KMS-11 (cell line): ENCODE measurements around the gene TCF7L1.

Experiments used
- H2AFZ ChIP-seq: fragments of 200-600 bp; sonication (generic); 2 replicates; pipeline ENCODE4 v1.6.1; 2016; ENCODE audit warnings: antibody characterized with exemption, mixed run types, low read depth
- H3K27ac ChIP-seq: fragments of 200-600 bp; sonication (generic); 2 replicates; pipeline ENCODE4 v1.6.1; 2016; ENCODE audit warnings: mild to moderate bottlenecking, mixed run types
- H3K27me3 ChIP-seq: fragments of 200-600 bp; sonication (generic); 2 replicates; pipeline ENCODE4 v1.6.1; 2017; ENCODE audit warnings: mild to moderate bottlenecking, low read depth, mixed run types, moderate library complexity; ENCODE audit not compliant: insufficient read depth
- H3K36me3 ChIP-seq: fragments of 200-600 bp; sonication (generic); 2 replicates; pipeline ENCODE4 v1.6.1; 2017; ENCODE audit warnings: mild to moderate bottlenecking, mixed run types; ENCODE audit not compliant: insufficient read depth
- H3K4me1 ChIP-seq: fragments of 200-600 bp; sonication (generic); 2 replicates; pipeline ENCODE4 v1.6.1; 2016; ENCODE audit warnings: mild to moderate bottlenecking, low read depth, mixed run types; ENCODE audit not compliant: poor library complexity, severe bottlenecking
- H3K4me2 ChIP-seq: fragments of 200-600 bp; sonication (generic); 2 replicates; pipeline ENCODE4 v1.7.0; 2016; ENCODE audit warnings: mild to moderate bottlenecking, mixed run types
- H3K4me3 ChIP-seq: fragments of 200-600 bp; sonication (generic); IDR thresholded peaks from 2 replicates; pipeline ENCODE4 v1.6.1; 2017; ENCODE audit warnings: low read depth, low read length, mixed read lengths; ENCODE audit not compliant: insufficient read depth
- H3K79me2 ChIP-seq: fragments of 200-600 bp; sonication (generic); 2 replicates; pipeline ENCODE4 v1.6.1; 2016; ENCODE audit warnings: low read depth, mixed run types; ENCODE audit not compliant: insufficient read depth
- H3K9ac ChIP-seq: fragments of 200-600 bp; sonication (generic); 2 replicates; pipeline ENCODE4 v1.6.1; 2016; ENCODE audit warnings: mild to moderate bottlenecking, mixed run types
- H4K20me1 ChIP-seq: fragments of 200-600 bp; sonication (generic); 2 replicates; pipeline ENCODE4 v1.6.1; 2016; ENCODE audit warnings: mild to moderate bottlenecking, mixed run types; ENCODE audit not compliant: insufficient read depth
- CTCF ChIP-seq: fragments of 200-600 bp; sonication (generic); conservative IDR thresholded peaks from 2 replicates; pipeline ENCODE4 v1.6.1; 2017; ENCODE audit warnings: low read depth, mild to moderate bottlenecking, antibody characterized with exemption, low read length, moderate library complexity, mixed read lengths

The TCF7L1 gene

GRCh38 chr2:85245891-85246290 lies 112.7 kb downstream of the TCF7L1 start:
- Histone ChIP-seq H3K36me3 (no peaks in the 10 kb centered on the region), H3K4me3 (no peak overlapping the region), H3K4me2 (no peak overlapping the region), H3K79me2 (no peaks in the 10 kb centered on the region), H3K4me1 (no peaks in the 10 kb centered on the region), H3K27me3 (no peaks in the 10 kb centered on the region), H2AFZ (no peak overlapping the region), H4K20me1 (no peaks in the 10 kb centered on the region), H3K27ac (no peak overlapping the region), H3K9ac (no peak overlapping the region)
- TF ChIP-seq CTCF: no peak

GRCh38 chr2:85246348-85246747 lies 113.2 kb downstream of the TCF7L1 start:
- Histone ChIP-seq H3K79me2 (no peaks in the 10 kb centered on the region), H3K4me1 (no peaks in the 10 kb centered on the region), H2AFZ (no peak overlapping the region), H3K36me3 (no peaks in the 10 kb centered on the region), H3K9ac (no peak overlapping the region), H3K27ac (no peak overlapping the region), H3K27me3 (no peaks in the 10 kb centered on the region), H3K4me2 (no peak overlapping the region), H3K4me3 (no peak overlapping the region), H4K20me1 (no peaks in the 10 kb centered on the region)
- TF ChIP-seq CTCF: no peak

- H3K4me3 ChIP-seq: no peak overlapping the region
- TF ChIP-seq CTCF: no peak
- H4K20me1 ChIP-seq: no peaks in the 10 kb centered on the region
- H2AFZ ChIP-seq: no peak overlapping the region
- no peaks in the 10 kb centered on the region for H3K4me1 ChIP-seq
- no peak overlapping the region for H3K4me2 ChIP-seq
- no peak overlapping the region for H3K27ac ChIP-seq
- no peaks in the 10 kb centered on the region for H3K36me3 ChIP-seq
- H3K9ac ChIP-seq: no peak overlapping the region
- H3K27me3 ChIP-seq: no peaks in the 10 kb centered on the region
- no peaks in the 10 kb centered on the region for H3K79me2 ChIP-seq
Observed at GRCh38 chr2:85247610-85248009, 114.4 kb downstream of the TCF7L1 start.

GRCh38 chr2:85248773-85249509 lies 115.7 kb downstream of the TCF7L1 start:
- Histone ChIP-seq H2AFZ (no peak overlapping the region), H3K9ac (no peak overlapping the region), H3K36me3 (no peaks in the 10 kb centered on the region), H3K4me2 (no peak overlapping the region), H3K4me3 (no peak overlapping the region), H3K27me3 (no peaks in the 10 kb centered on the region), H3K27ac (no peak overlapping the region), H3K4me1 (no peaks in the 10 kb centered on the region), H3K79me2 (no peaks in the 10 kb centered on the region), H4K20me1 (no peaks in the 10 kb centered on the region)
- TF ChIP-seq CTCF: no peak
